ENCODE results near the gene SPATA46. TPM values are rescaled to one million over a fixed set of nuclear protein-coding genes. Genes with fewer than 3 reads are reported as not detected.

The SPATA46 gene
- total and polyA plus RNA-seq, 2 of the 8 experiments (the other 6 are each of a cell fraction or from before 2014, with no cell fraction given), result not detected

DNA sequence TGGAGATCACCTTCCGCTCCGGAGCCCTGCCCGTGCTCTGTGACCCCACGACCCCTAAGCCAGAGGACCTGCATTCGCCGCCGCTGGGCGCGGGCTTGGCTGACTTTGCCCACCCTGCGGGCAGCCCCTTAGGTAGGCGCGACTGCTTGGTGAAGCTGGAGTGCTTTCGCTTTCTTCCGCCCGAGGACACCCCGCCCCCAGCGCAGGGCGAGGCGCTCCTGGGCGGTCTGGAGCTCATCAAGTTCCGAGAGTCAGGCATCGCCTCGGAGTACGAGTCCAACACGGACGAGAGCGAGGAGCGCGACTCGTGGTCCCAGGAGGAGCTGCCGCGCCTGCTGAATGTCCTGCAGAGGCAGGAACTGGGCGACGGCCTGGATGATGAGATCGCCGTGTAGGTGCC, 9.6 kb downstream of the SPATA46 start:
- no peak overlapping the region for H3K23ac ChIP-seq (ENCODE audit: insufficient read length)
- H3K27me3 ChIP-seq (replicated peaks in 1 of 4; ENCODE audit: control insufficient read depth in 3 of 4, extremely low read depth in 1 of 4, insufficient read depth in 3 of 4, low read length in 3 of 4), result no peaks in the 10 kb centered on the region
- H3K27ac ChIP-seq (ENCODE audit: low read depth, low read length), result no peak overlapping the region
- peaks cover 0 to 6% (median 1%) of the 10 kb centered on the region in 4 experiments; a peak in 1 of 8 replicates for H3K36me3 ChIP-seq (ENCODE audit: control insufficient read depth in 2 of 4, insufficient read depth in 4 of 4, low read length in 3 of 4)
- no peak overlapping the region for H3K56ac ChIP-seq (replicated peaks; ENCODE audit: insufficient read length, low read depth, low read length)
- no peaks in the 10 kb centered on the region for H3K4me1 ChIP-seq (replicated peaks in 1 of 4; ENCODE audit: control insufficient read depth in 3 of 4, insufficient read depth in 4 of 4, low read length in 3 of 4)
- no peak overlapping the region for H3K18ac ChIP-seq (ENCODE audit: extremely low read depth, low read length)
- WGBS, 2 experiments (ENCODE audit: extremely low coverage in 1 of 2, insufficient coverage in 1 of 2, insufficient read length in 1 of 2, insufficient replicate concordance in 2 of 2, low coverage in 1 of 2, low lambda C conversion rate in 2 of 2, missing lambda C conversion rate in 1 of 2), result 96% methylated on average over 32 of the region's 36 CpGs; no CpG with 5 or more reads in 1 of the 2 experiments
- H3K23me2 ChIP-seq (ENCODE audit: low read depth, low read length), result no peaks in the 10 kb centered on the region
- no peak overlapping the region for H3K4me3 ChIP-seq (ENCODE audit: extremely low read depth in 1 of 4, insufficient read depth in 2 of 4, low read depth in 3 of 4, low read length in 4 of 4)
- peaks cover 0 to 2% of the 10 kb centered on the region in 2 experiments for H4K20me1 ChIP-seq (replicated peaks in 1 of 2; ENCODE audit: control insufficient read depth in 1 of 2, insufficient read depth in 2 of 2, low read length in 2 of 2)
- FAIRE-seq (no peak), DNase-seq (ENCODE audit: low read depth in 1 of 2, low spot score in 2 of 2) (no peak)
- H2BK15ac ChIP-seq (ENCODE audit: low read length), result no peak overlapping the region
- H3K4me2 ChIP-seq (ENCODE audit: insufficient read depth in 1 of 2, low read depth in 2 of 2, low read length in 2 of 2), result no peak overlapping the region
- no peak overlapping the region for H4K91ac ChIP-seq (replicated peaks; ENCODE audit: insufficient read length, low read length)
- H2BK120ac ChIP-seq (replicated peaks; ENCODE audit: low read depth, low read length), result no peak overlapping the region
- H3K4ac ChIP-seq (replicated peaks; ENCODE audit: insufficient read length, low read depth, low read length), result no peak overlapping the region
- no peak overlapping the region for H2BK20ac ChIP-seq (ENCODE audit: low read length)
- no peak overlapping the region for H2AK5ac ChIP-seq (ENCODE audit: low read depth, low read length)
- no peak overlapping the region for H2BK12ac ChIP-seq (ENCODE audit: low read depth, low read length)
- CTCF ChIA-PET (ENCODE audit: partially characterized antibody), result interaction anchor here (0.7 to 4.1 kb wide), 3 partner anchors 10 to 317 kb away, joined by 3 to 31 read pairs (median 19); partner anchors contain the start of gene C1orf226
- no peak overlapping the region for H2BK5ac ChIP-seq (ENCODE audit: low read depth, low read length)
- no peaks in the 10 kb centered on the region for H3K79me1 ChIP-seq (ENCODE audit: low read depth, low read length)
- POLR2A ChIA-PET (ENCODE audit: partially characterized antibody), result interaction anchor here (1.4 kb wide), 1 partner anchor 9 kb away, joined by 4 read pairs; the partner anchor contains the start of gene SPATA46
- H3K79me2 ChIP-seq (ENCODE audit: control insufficient read depth in 1 of 2, insufficient read depth in 2 of 2, low read length in 2 of 2), result no peaks in the 10 kb centered on the region
- no peak overlapping the region for H4K5ac ChIP-seq (ENCODE audit: insufficient read length, low read depth, low read length)
- no peak overlapping the region for H3K9ac ChIP-seq (replicated peaks in 1 of 4; ENCODE audit: extremely low read depth in 1 of 4, low read depth in 3 of 4, low read length in 3 of 4)
- H2AFZ ChIP-seq (ENCODE audit: low read length), result no peak overlapping the region
- no peak overlapping the region for H3K14ac ChIP-seq (ENCODE audit: insufficient read length)
- no peaks in the 10 kb centered on the region for H3K9me3 ChIP-seq (ENCODE audit: insufficient read depth in 2 of 2, low read depth in 1 of 2, low read length in 1 of 2)
- peak overlapping the region; percentile 48 for H4K8ac ChIP-seq (ENCODE audit: extremely low read depth, insufficient read depth, low read length)
- TF ChIP-seq SRF (IDR thresholded peaks at IDR 0.05; ENCODE audit: low read depth, low read length), result no peak
- TF ChIP-seq CTBP2 (IDR thresholded peaks at IDR 0.05; ENCODE audit: borderline replicate concordance, insufficient read depth, insufficient read length, low read length), result no peak
- TF ChIP-seq E2F6 (IDR thresholded peaks at IDR 0.05), result no peak
- no peak for TF ChIP-seq TAF7 (optimal IDR thresholded peaks at IDR 0.05; ENCODE audit: borderline replicate concordance, low read depth, low read length)
